ENCODE results near the gene SLC25A19.
A peak's percentile ranks its signal among the peaks of the same experiment; 100 is the strongest.

GRCh38 chr17:75261336-75262111 lies 27.7 kb downstream of the SLC25A19 start, which contains the start of the genes GGA3 and MRPS7:
- TF ChIP-seq CTCF (IDR thresholded peaks at IDR 0.05) = no peak
- peak in 1 of 2 donors; percentile 36 for TF ChIP-seq POLR2A (IDR thresholded peaks at IDR 0.05)

Data from lower leg skin (tissue), 3 donors.